ENCODE measurements around the gene U2AF2. TPM values are rescaled to one million over a fixed set of nuclear protein-coding genes. Genes with fewer than 3 reads are reported as not detected.

Gene U2AF2
- total and polyA plus RNA-seq, 9 of the 15 experiments (the other 6 are each of a cell fraction or from before 2014, with no cell fraction given): 3.0 to 331 (median 157) TPM

GRCh38 chr19:55703790-55704215, 49.0 kb downstream of the U2AF2 start (continued):
- TF ChIP-seq, protein P1, sequence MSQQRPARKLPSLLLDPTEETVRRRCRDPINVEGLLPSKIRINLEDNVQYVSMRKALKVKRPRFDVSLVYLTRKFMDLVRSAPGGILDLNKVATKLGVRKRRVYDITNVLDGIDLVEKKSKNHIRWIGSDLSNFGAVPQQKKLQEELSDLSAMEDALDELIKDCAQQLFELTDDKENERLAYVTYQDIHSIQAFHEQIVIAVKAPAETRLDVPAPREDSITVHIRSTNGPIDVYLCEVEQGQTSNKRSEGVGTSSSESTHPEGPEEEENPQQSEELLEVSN (IDR thresholded peaks at IDR 0.05; ENCODE audit: borderline replicate concordance in 1 of 2, extremely low read depth in 1 of 2, insufficient read depth in 1 of 2, insufficient read length in 1 of 2, low read depth in 1 of 2, low read length in 1 of 2, poor library complexity in 1 of 2, severe bottlenecking in 1 of 2): peak in 1 of 2 experiments; percentile 78
- TF ChIP-seq ZNF175 (CRISPR knock-in tag; IDR thresholded peaks at IDR 0.05; ENCODE audit: low read depth): no peak
- TF ChIP-seq CBX8 (IDR thresholded peaks at IDR 0.05; ENCODE audit: borderline replicate concordance, extremely low read depth, low read depth, low read length, poor library complexity, severe bottlenecking): no peak
- no peak for TF ChIP-seq FOXA1 (IDR thresholded peaks at IDR 0.05; ENCODE audit: borderline replicate concordance)
- TF ChIP-seq, protein P2, sequence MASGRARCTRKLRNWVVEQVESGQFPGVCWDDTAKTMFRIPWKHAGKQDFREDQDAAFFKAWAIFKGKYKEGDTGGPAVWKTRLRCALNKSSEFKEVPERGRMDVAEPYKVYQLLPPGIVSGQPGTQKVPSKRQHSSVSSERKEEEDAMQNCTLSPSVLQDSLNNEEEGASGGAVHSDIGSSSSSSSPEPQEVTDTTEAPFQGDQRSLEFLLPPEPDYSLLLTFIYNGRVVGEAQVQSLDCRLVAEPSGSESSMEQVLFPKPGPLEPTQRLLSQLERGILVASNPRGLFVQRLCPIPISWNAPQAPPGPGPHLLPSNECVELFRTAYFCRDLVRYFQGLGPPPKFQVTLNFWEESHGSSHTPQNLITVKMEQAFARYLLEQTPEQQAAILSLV (tag; IDR thresholded peaks at IDR 0.05): no peak
- no peak for TF ChIP-seq ZNF124 (CRISPR knock-in tag; IDR thresholded peaks at IDR 0.05)
- peak; percentile 30; the same call in 1 of the 2 replicates for TF ChIP-seq CREM (IDR thresholded peaks at IDR 0.05; ENCODE audit: low read depth)
- TF ChIP-seq SMC3 (conservative IDR thresholded peaks at IDR 0.05; ENCODE audit: insufficient read depth, low read depth, low read length): peak; percentile 34
- TF ChIP-seq, protein P3, sequence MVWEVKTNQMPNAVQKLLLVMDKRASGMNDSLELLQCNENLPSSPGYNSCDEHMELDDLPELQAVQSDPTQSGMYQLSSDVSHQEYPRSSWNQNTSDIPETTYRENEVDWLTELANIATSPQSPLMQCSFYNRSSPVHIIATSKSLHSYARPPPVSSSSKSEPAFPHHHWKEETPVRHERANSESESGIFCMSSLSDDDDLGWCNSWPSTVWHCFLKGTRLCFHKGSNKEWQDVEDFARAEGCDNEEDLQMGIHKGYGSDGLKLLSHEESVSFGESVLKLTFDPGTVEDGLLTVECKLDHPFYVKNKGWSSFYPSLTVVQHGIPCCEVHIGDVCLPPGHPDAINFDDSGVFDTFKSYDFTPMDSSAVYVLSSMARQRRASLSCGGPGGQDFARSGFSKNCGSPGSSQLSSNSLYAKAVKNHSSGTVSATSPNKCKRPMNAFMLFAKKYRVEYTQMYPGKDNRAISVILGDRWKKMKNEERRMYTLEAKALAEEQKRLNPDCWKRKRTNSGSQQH (CRISPR knock-in tag; IDR thresholded peaks at IDR 0.05): no peak
- no peak for TF ChIP-seq MBD1 (CRISPR knock-in tag; IDR thresholded peaks at IDR 0.05)
- no peak for TF ChIP-seq BCOR (IDR thresholded peaks at IDR 0.05)
- TF ChIP-seq, protein P4, sequence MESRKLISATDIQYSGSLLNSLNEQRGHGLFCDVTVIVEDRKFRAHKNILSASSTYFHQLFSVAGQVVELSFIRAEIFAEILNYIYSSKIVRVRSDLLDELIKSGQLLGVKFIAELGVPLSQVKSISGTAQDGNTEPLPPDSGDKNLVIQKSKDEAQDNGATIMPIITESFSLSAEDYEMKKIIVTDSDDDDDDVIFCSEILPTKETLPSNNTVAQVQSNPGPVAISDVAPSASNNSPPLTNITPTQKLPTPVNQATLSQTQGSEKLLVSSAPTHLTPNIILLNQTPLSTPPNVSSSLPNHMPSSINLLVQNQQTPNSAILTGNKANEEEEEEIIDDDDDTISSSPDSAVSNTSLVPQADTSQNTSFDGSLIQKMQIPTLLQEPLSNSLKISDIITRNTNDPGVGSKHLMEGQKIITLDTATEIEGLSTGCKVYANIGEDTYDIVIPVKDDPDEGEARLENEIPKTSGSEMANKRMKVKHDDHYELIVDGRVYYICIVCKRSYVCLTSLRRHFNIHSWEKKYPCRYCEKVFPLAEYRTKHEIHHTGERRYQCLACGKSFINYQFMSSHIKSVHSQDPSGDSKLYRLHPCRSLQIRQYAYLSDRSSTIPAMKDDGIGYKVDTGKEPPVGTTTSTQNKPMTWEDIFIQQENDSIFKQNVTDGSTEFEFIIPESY (CRISPR knock-in tag; IDR thresholded peaks at IDR 0.05): peak; percentile 100
- no peak for TF ChIP-seq HMG20A (CRISPR knock-in tag; conservative IDR thresholded peaks at IDR 0.05)
- TF ChIP-seq MCM5 (IDR thresholded peaks at IDR 0.05; ENCODE audit: low read depth): no peak
- no peak for TF ChIP-seq ETS2 (tag; IDR thresholded peaks at IDR 0.05; ENCODE audit: borderline replicate concordance, poor library complexity, severe bottlenecking)
- TF ChIP-seq CBX3 (IDR thresholded peaks at IDR 0.05; ENCODE audit: borderline replicate concordance in 1 of 2, low read length in 2 of 2): 0 out of 3 replicates have a peak, but pooled peaks of 1 of the 2 experiments have one; percentile 39
- TF ChIP-seq KLF13 (tag; IDR thresholded peaks at IDR 0.05; ENCODE audit: borderline replicate concordance, low read depth): no peak
- no peak for TF ChIP-seq POLR3G (IDR thresholded peaks at IDR 0.05; ENCODE audit: extremely low read depth, insufficient read length, insufficient replicate concordance)
- no peak for TF ChIP-seq SAFB2 (IDR thresholded peaks at IDR 0.05; ENCODE audit: borderline replicate concordance, low read depth, low read length, severe bottlenecking)
- no peak for TF ChIP-seq FOSL1 (tag; conservative IDR thresholded peaks at IDR 0.05)

Measured in K562 (cell line).